Endodermal cell (in vitro differentiated cells): ENCODE data around the gene NDUFAF7. TPM values are rescaled to one million over a fixed set of nuclear protein-coding genes. Genes with fewer than 3 reads are reported as not detected.
A peak's percentile ranks its signal among the peaks of the same experiment; 100 is the strongest.
"Not testable (repeated sequence)": the region's sequence is repeated elsewhere in the genome, so short reads cannot be mapped to it uniquely, and the experiment has no call there.

Experiments used
- DNase-seq: peaks from one replicate; pipeline ENCODE4 v3.0.0-alpha.2; 2017
- H3K27ac ChIP-seq: 2 replicates; pipeline ENCODE4 v1.5.1; 2013; ENCODE audit warnings: mild to moderate bottlenecking, low read depth, low read length, moderate library complexity
- H3K27me3 ChIP-seq: 2 replicates; pipeline ENCODE4 v1.6.1; 2013; ENCODE audit warnings: mild to moderate bottlenecking, low read length, moderate library complexity; ENCODE audit not compliant: insufficient read depth, control insufficient read depth, poor library complexity, severe bottlenecking
- H3K36me3 ChIP-seq: 2 replicates; pipeline ENCODE4 v1.7.0; 2013; ENCODE audit warnings: mild to moderate bottlenecking, low read length, moderate library complexity; ENCODE audit not compliant: control insufficient read depth, insufficient read depth
- H3K4me1 ChIP-seq: one replicate; pipeline ENCODE4 v1.7.0; 2013; ENCODE audit warnings: low read length; ENCODE audit not compliant: control insufficient read depth, insufficient read depth
- H3K4me3 ChIP-seq: 2 replicates; pipeline ENCODE4 v1.5.1; 2013; ENCODE audit warnings: mild to moderate bottlenecking, low read length, moderate library complexity
- H3K9ac ChIP-seq: 2 replicates; pipeline ENCODE4 v1.6.1; 2013; ENCODE audit warnings: mild to moderate bottlenecking, low read length, moderate library complexity; ENCODE audit not compliant: poor library complexity, severe bottlenecking; ENCODE audit errors: extremely low read depth
- H3K9me3 ChIP-seq: 2 replicates; pipeline ENCODE4 v1.6.1; 2013; ENCODE audit warnings: mild to moderate bottlenecking, low read length, moderate library complexity; ENCODE audit not compliant: control insufficient read depth
- H3K27ac Mint-ChIP-seq: 2 replicates; pipeline ENCODE4 v1.8.0; 2020; ENCODE audit warnings: mixed read lengths
- H3K27me3 Mint-ChIP-seq: 2 replicates; pipeline ENCODE4 v1.8.0; 2021; ENCODE audit warnings: mild to moderate bottlenecking, mixed read lengths; ENCODE audit not compliant: insufficient read depth
- H3K36me3 Mint-ChIP-seq: 2 replicates; pipeline ENCODE4 v1.8.0; 2020; ENCODE audit warnings: low read depth, mixed read lengths
- H3K4me1 Mint-ChIP-seq: 2 replicates; pipeline ENCODE4 v1.8.0; 2020; ENCODE audit warnings: mixed read lengths
- H3K4me3 Mint-ChIP-seq: 2 replicates; pipeline ENCODE4 v1.8.0; 2020; ENCODE audit warnings: mild to moderate bottlenecking, moderate library complexity, mixed read lengths
- H3K9me3 Mint-ChIP-seq: 2 replicates; pipeline ENCODE4 v1.8.0; 2020; ENCODE audit warnings: mild to moderate bottlenecking, mixed read lengths
- CTCF ChIP-seq: fragments of 200-600 bp; sonication (generic); conservative IDR thresholded peaks from 2 replicates; pipeline ENCODE4 v1.5.0; 2021; ENCODE audit warnings: antibody characterized with exemption, mild to moderate bottlenecking
- WGBS, 2 experiments: methylation state at CpG; one replicate each; pipeline versions ENCODE4 v1.1.5 to v1.1.7; 2013; ENCODE audit warnings: missing lambda C conversion rate in 2 of 2, mixed read lengths in 1 of 2; ENCODE audit not compliant: insufficient coverage in 1 of 2, insufficient read length in 1 of 2; 5-methylcytosine and 5-hydroxymethylcytosine counted together
- total RNA-seq, 2 donors: library from RNA; stranded (reverse); fragmentation: NEBNext Ultra II Directional in 1 of 2; extraction: Animal tissue kit (Norgen Biotek cat#: 25700) in 1 of 2; gene quantifications; 2 replicates in 1 of 2; 3 replicates in 1 of 2; pipeline ENCODE4 v1.2.1, GENCODE V29; 2021

Gene NDUFAF7
- total RNA-seq, 2 donors from 2014 or later: 41.4 to 54.4 TPM

GRCh38 chr2:37224063-37224462 is 7.4 kb upstream of the NDUFAF7 start:
- Histone ChIP-seq H3K36me3 (peaks cover 77% of the 10 kb centered on the region), H3K9ac (no peak overlapping the region), H3K4me1 (no peaks in the 10 kb centered on the region), H3K27ac (no peak overlapping the region), H3K4me3 (peak overlapping the region; percentile 57), H3K27me3 (no peaks in the 10 kb centered on the region), H3K9me3 (no peaks in the 10 kb centered on the region)
- no peak overlapping the region for H3K4me3 Mint-ChIP-seq
- 85 to 90% methylated on average over 1 of the region's 1 CpG for WGBS, 2 experiments
- H3K4me1 Mint-ChIP-seq: peaks cover 23% of the 10 kb centered on the region
- TF ChIP-seq CTCF: no peak
- DNase-seq: no peak
- no peaks in the 10 kb centered on the region for H3K27me3 Mint-ChIP-seq
- no peaks in the 10 kb centered on the region for H3K9me3 Mint-ChIP-seq
- no peak overlapping the region for H3K27ac Mint-ChIP-seq
- peaks cover 56% of the 10 kb centered on the region for H3K36me3 Mint-ChIP-seq

GRCh38 chr2:37225129-37225528 is 6.3 kb upstream of the NDUFAF7 start:
- H3K9ac ChIP-seq, H3K27ac ChIP-seq, DNase-seq, H3K9me3 Mint-ChIP-seq, H3K9me3 ChIP-seq, H3K27me3 Mint-ChIP-seq, H3K27me3 ChIP-seq, H3K4me1 ChIP-seq: not testable (repeated sequence)
- H3K4me1 Mint-ChIP-seq: peaks cover 26% of the 10 kb centered on the region
- H3K4me3 ChIP-seq: peak overlapping the region; percentile 57
- H3K36me3 Mint-ChIP-seq: peaks cover 50% of the 10 kb centered on the region
- WGBS, 2 experiments: no CpG with 5 or more reads among the region's 2 CpGs
- H3K4me3 Mint-ChIP-seq: peak overlapping the region; percentile 4
- H3K36me3 ChIP-seq: peaks cover 70% of the 10 kb centered on the region
- H3K27ac Mint-ChIP-seq: peak overlapping the region; percentile 67

DNA sequence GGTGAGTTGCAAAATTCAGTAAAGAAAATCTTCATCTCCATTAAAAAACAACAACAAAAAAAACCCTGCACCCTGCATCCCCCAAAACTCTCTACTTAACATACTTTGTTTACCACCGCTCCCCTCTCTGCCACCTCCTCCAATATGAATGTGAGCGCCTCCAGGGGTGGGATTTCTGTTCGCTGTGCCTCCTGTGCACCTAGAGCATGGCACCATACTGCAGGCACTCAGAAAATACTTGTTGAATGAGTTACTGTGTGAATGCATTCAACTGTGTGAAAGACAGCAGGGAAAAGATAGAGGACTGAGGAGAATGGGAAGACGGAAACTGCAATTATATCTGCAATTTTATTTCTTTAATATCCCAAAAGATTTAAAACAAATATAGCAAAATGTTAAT is 4.6 kb upstream of the NDUFAF7 start:
- H3K4me1 Mint-ChIP-seq: peaks cover 26% of the 10 kb centered on the region
- no peaks in the 10 kb centered on the region for H3K27me3 ChIP-seq
- DNase-seq: peak; percentile 63
- H3K27ac ChIP-seq: no peak overlapping the region
- WGBS, 2 experiments: 71% methylated on average over 4 of the region's 4 CpGs; no CpG with 5 or more reads in 1 of the 2 experiments
- peaks cover 33% of the 10 kb centered on the region for H3K36me3 Mint-ChIP-seq
- peak overlapping the region; percentile 39 for H3K4me3 Mint-ChIP-seq
- H3K9ac ChIP-seq: peak overlapping the region; percentile 1
- H3K9me3 Mint-ChIP-seq: no peaks in the 10 kb centered on the region
- peak overlapping the region; percentile 56 for H3K27ac Mint-ChIP-seq
- H3K36me3 ChIP-seq: peaks cover 53% of the 10 kb centered on the region
- TF ChIP-seq CTCF: peak; percentile 36
- H3K27me3 Mint-ChIP-seq: no peaks in the 10 kb centered on the region
- peak overlapping the region; percentile 62 for H3K4me3 ChIP-seq
- H3K4me1 ChIP-seq: peaks cover 5% of the 10 kb centered on the region
- H3K9me3 ChIP-seq: no peaks in the 10 kb centered on the region

DNA sequence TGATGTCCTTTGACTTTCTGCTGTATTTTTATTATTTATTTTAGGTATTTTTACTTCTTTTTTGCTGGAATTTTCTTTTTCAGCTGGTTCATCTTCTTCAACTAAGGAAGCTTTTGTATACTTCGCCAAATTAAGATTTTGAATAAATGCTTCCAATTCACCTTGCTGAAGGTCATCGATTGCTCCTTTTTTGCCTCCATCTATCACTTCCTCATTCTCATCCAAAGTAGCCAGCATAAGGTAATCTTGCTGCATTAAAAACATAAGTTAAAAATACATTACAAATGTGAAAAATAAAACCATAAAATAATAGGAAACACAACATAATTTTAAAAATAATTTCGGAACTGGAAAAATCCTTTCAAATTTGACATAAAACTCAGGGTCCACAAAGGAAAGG is 2.7 kb upstream of the NDUFAF7 start:
- Histone ChIP-seq H3K9me3 (no peaks in the 10 kb centered on the region), H3K27me3 (no peaks in the 10 kb centered on the region), H3K36me3 (peaks cover 36% of the 10 kb centered on the region), H3K9ac (no peak overlapping the region), H3K4me1 (peaks cover 5% of the 10 kb centered on the region), H3K27ac (no peak overlapping the region), H3K4me3 (no peak overlapping the region)
- Mint-ChIP-seq H3K9me3 (no peaks in the 10 kb centered on the region), H3K4me1 (peaks cover 26% of the 10 kb centered on the region), H3K27ac (no peak overlapping the region), H3K4me3 (no peak overlapping the region), H3K36me3 (peaks cover 16% of the 10 kb centered on the region), H3K27me3 (no peaks in the 10 kb centered on the region)
- DNase-seq: no peak
- no peak for TF ChIP-seq CTCF
- 86 to 99% methylated on average over 2 to 3 of the region's 3 CpGs for WGBS, 2 experiments
